Gastrocnemius medialis (tissue), 4 donors: ENCODE measurements around the gene OSBPL10. TPM values are rescaled to one million over a fixed set of nuclear protein-coding genes. Genes with fewer than 3 reads are reported as not detected.

Experiments
- ATAC-seq, 2 donors: fragments of 150-250 bp; one replicate each; pipeline ENCODE4 v1.9.1; 2016
- DNase-seq, 2 donors: peaks; one replicate each; pipeline ENCODE4 v3.0.0-alpha.2; 2019
- H3K27ac ChIP-seq, 4 donors: fragments of 200-600 bp; sonication (generic); 1 replicate in 1 of 4; 2 replicates in 3 of 4; pipeline ENCODE4 v1.5.1; 2016 to 2018; ENCODE audit warnings: mild to moderate bottlenecking in 2 of 4, moderate library complexity in 1 of 4
- H3K27me3 ChIP-seq, 3 donors: fragments of 200-600 bp; sonication (generic) in 2 of 3; 1 replicate in 1 of 3; 2 replicates in 2 of 3; pipeline versions ENCODE4 v1.5.1 to v1.6.0; 2016 to 2019; ENCODE audit warnings: mild to moderate bottlenecking in 1 of 3, moderate library complexity in 1 of 3
- H3K36me3 ChIP-seq, 2 donors: fragments of 200-600 bp; sonication (generic) in 1 of 2; one replicate each; pipeline ENCODE4 v1.5.1; 2017 to 2018
- H3K4me1 ChIP-seq, 2 donors: fragments of 200-600 bp; sonication (generic) in 1 of 2; one replicate each; pipeline ENCODE4 v1.5.1; 2016 to 2017; ENCODE audit warnings: mild to moderate bottlenecking in 2 of 2
- H3K4me3 ChIP-seq, 4 donors: fragments of 200-600 bp; sonication (generic) in 3 of 4; 1 replicate in 1 of 4; 2 replicates in 3 of 4; pipeline ENCODE4 v1.5.1; 2016 to 2019; ENCODE audit warnings: mild to moderate bottlenecking in 2 of 4
- H3K9me3 ChIP-seq, 3 donors: fragments of 200-600 bp; sonication (generic) in 2 of 3; 1 replicate in 1 of 3; 2 replicates in 2 of 3; pipeline ENCODE4 v1.5.1; 2016 to 2019
- POLR2A ChIP-seq, 2 donors: fragments of 450-650 bp; IDR thresholded peaks; one replicate each; pipeline ENCODE4 v1.6.1; 2017; ENCODE audit warnings: antibody characterized with exemption in 2 of 2, mild to moderate bottlenecking in 2 of 2, moderate library complexity in 2 of 2
- in situ Hi-C, 4 donors: fragments of 200-750 bp; cut with MboI; loops; one replicate each; pipeline versions ENCODE4 v1.15.0 to v1.8.0; 2017; ENCODE audit warnings: low sequenced_read_pairs in 4 of 4
- intact Hi-C: fragments of 100-400 bp; cut with DNase I; formaldehyde crosslinking; loops from one replicate; pipeline ENCODE4 v1.15.1; 2023; ENCODE audit warnings: low total_unique reads
- total RNA-seq, 4 donors: library from RNA; depleted of rRNA; stranded (reverse); fragments of >200 nt; gene quantifications; one replicate each; pipeline versions ENCODE4 v1.1.0 to v1.2.3, GENCODE V29; 2016
- TF ChIP-seq, protein P1 (sequence below), 5 experiments: fragments of 450-650 bp in 3 of 5; fragments of 200-600 bp in 2 of 5; sonication (generic) in 2 of 5; IDR thresholded peaks in 4 of 5; conservative IDR thresholded peaks in 1 of 5; 1 replicate in 4 of 5; 2 replicates in 1 of 5; pipeline ENCODE4 v1.5.1; 2016 to 2019; ENCODE audit warnings: antibody characterized with exemption in 5 of 5, mild to moderate bottlenecking in 3 of 5, moderate library complexity in 3 of 5

Gene OSBPL10
- total RNA-seq, 4 donors from 2014 or later = 1.4 to 7.0 (median 3.8) TPM

DNA sequence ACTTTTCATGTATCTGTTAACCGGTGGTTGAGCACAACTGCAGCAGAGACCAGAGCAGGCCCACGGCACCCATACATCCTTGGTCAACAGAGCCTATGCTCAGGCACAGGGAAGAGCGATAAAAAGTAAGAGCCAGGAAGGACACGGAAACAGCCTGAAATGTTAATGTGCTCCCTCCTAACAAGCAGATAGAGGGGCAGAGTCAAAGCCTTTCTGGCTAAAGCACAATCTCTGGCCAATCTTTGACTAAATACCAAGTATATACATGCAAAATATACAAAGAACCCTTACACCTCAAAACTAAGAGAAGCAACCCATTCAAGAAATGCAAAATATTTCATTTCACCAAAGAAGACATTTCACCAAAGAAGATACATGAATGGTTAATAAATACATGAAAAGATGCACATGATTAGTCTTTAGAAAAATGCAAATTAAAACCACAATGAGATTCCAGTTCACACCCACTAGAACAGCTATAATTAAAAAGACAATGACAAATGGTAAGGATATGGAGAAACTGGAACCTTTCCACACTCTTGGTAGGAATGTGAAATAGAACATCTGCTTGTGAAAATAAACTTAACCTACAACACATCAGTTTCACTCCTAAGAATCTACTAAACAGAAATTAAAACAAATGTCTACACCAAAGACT is 88.0 kb downstream of the OSBPL10 start:
- TF ChIP-seq, protein P1, sequence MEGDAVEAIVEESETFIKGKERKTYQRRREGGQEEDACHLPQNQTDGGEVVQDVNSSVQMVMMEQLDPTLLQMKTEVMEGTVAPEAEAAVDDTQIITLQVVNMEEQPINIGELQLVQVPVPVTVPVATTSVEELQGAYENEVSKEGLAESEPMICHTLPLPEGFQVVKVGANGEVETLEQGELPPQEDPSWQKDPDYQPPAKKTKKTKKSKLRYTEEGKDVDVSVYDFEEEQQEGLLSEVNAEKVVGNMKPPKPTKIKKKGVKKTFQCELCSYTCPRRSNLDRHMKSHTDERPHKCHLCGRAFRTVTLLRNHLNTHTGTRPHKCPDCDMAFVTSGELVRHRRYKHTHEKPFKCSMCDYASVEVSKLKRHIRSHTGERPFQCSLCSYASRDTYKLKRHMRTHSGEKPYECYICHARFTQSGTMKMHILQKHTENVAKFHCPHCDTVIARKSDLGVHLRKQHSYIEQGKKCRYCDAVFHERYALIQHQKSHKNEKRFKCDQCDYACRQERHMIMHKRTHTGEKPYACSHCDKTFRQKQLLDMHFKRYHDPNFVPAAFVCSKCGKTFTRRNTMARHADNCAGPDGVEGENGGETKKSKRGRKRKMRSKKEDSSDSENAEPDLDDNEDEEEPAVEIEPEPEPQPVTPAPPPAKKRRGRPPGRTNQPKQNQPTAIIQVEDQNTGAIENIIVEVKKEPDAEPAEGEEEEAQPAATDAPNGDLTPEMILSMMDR (IDR thresholded peaks at IDR 0.05 in 4 of 5, conservative IDR thresholded peaks at IDR 0.05 in 1 of 5) = no peak
- no peak for TF ChIP-seq POLR2A (IDR thresholded peaks at IDR 0.05)
- in situ Hi-C loops = no loop called here
- intact Hi-C loops = no loop called here
- ATAC-seq (no peak), DNase-seq (no peak)
- Histone ChIP-seq H3K36me3 (no peaks in the 10 kb centered on the region), H3K27me3 (no peaks in the 10 kb centered on the region), H3K4me3 (no peak overlapping the region), H3K9me3 (no peaks in the 10 kb centered on the region), H3K4me1 (no peaks in the 10 kb centered on the region), H3K27ac (no peak overlapping the region)

DNA sequence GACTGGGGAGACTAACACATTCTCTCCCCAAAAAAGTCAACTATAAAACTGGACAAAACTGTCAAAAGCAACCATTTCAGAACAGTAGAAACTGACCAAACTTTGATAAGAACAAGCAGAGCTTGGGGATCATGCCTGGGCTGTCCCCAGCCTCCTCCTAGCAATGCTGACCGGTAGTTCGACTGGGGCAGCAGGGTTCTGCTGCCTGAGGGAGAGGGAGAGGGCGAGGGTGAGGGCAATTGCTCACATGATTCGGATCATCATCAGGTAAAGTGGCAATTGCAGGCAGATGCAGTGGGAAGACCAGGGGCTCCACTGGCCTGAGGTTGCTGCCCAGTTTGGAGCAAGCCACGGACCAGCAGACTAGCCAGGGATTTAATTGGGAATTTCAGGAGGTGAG is 88.6 kb downstream of the OSBPL10 start:
- no peaks in the 10 kb centered on the region for H3K4me1 ChIP-seq
- no peaks in the 10 kb centered on the region for H3K36me3 ChIP-seq
- in situ Hi-C loops = no loop called here
- no peak for TF ChIP-seq POLR2A (IDR thresholded peaks at IDR 0.05)
- TF ChIP-seq, protein P1 (IDR thresholded peaks at IDR 0.05 in 4 of 5, conservative IDR thresholded peaks at IDR 0.05 in 1 of 5) = no peak
- H3K4me3 ChIP-seq = no peak overlapping the region
- no peak overlapping the region for H3K27ac ChIP-seq
- no peaks in the 10 kb centered on the region for H3K9me3 ChIP-seq
- DNase-seq = no peak
- H3K27me3 ChIP-seq = no peaks in the 10 kb centered on the region
- intact Hi-C loops = no loop called here
- ATAC-seq = no peak

DNA sequence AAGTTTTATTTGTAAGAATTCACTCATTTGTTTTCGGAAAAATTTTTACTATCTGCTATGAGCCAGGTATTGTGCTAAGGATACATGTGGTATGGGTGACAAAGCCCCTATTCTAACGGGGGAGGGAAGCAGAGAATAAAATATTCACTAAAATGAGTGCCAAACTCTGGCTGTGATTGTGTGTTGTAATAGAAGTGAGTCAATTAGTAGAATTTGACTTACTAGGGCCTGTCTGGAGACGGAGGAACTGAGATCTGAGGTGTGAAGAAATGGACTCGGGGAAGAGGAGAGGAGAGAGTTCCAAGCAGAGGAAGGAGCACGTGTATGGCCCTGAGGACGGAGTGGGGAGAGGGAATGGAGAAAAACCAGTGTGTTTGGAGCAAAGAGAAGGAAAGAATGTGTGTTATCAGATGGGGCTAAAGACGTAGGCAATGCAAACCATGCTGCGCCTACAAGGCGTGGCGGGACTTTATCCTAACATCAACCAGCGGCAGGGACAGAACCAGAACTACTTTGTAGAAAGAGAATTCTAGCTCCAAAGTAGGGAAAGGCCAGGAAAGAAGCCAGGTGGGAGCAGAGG is 89.1 kb downstream of the OSBPL10 start:
- Histone ChIP-seq H3K4me1 (no peaks in the 10 kb centered on the region), H3K9me3 (no peaks in the 10 kb centered on the region), H3K27ac (no peak overlapping the region), H3K4me3 (no peak overlapping the region), H3K27me3 (no peaks in the 10 kb centered on the region), H3K36me3 (no peaks in the 10 kb centered on the region)
- no peak for DNase-seq
- TF ChIP-seq, protein P1 (IDR thresholded peaks at IDR 0.05 in 4 of 5, conservative IDR thresholded peaks at IDR 0.05 in 1 of 5) = no peak
- TF ChIP-seq POLR2A (IDR thresholded peaks at IDR 0.05) = no peak
- intact Hi-C loops (no loop called here), in situ Hi-C loops (no loop called here)
- no peak for ATAC-seq

DNA sequence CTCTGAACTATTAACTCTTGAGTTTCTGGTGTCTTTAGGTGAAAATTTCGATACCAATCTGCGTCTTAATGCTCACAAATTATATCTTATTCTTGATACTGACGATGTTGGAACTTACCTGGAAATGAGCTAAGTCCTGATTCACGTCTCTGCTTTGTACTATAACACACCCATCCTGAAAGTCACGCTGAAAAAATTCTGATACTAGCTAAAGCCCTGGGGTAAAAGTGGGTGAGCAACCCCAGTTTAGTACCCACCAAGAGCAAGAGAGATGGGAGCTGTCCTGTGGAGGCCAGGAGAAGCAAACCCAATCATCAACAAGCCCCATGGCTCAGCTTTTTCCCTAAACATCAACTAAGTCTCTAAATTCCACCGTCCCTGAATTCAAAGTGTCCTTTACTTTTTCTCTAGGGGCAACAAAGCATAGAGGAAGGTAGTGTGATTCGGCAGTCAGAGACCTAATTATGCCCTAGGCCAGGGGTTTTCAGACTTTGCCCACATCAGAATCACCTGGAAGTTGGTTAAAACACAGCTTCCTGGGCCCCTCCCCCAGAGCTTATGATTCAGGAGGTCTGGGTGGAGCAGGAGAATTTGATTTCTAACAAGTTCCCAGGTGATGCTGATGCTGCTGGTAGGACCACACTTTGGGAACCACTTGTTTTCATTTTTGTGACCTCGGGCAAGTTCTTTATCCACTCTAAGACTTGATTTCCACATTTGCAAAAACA is 90.2 kb downstream of the OSBPL10 start:
- no peaks in the 10 kb centered on the region for H3K36me3 ChIP-seq
- in situ Hi-C loops = no loop called here
- no peaks in the 10 kb centered on the region for H3K4me1 ChIP-seq
- TF ChIP-seq, protein P1 (IDR thresholded peaks at IDR 0.05 in 4 of 5, conservative IDR thresholded peaks at IDR 0.05 in 1 of 5) = no peak
- no peak for TF ChIP-seq POLR2A (IDR thresholded peaks at IDR 0.05)
- no peak for ATAC-seq
- no peak for DNase-seq
- H3K27ac ChIP-seq = no peak overlapping the region
- intact Hi-C loops = no loop called here
- H3K27me3 ChIP-seq = no peaks in the 10 kb centered on the region
- no peaks in the 10 kb centered on the region for H3K9me3 ChIP-seq
- no peak overlapping the region for H3K4me3 ChIP-seq
